Keratinocyte (primary cell): ENCODE data around the gene MFF. TPM values are rescaled to one million over a fixed set of nuclear protein-coding genes. Genes with fewer than 3 reads are reported as not detected.

Source experiments
- DNase-seq: peaks from one replicate; pipeline ENCODE4 v3.0.0-alpha.2; 2011; ENCODE audit warnings: low read depth, missing footprints, low spot score
- FAIRE-seq: peaks from 2 replicates; lab custom pipeline; 2011; peaks lifted over from hg19 to GRCh38; lab: Jason Lieb, UNC
- H2AFZ ChIP-seq: 2 replicates; pipeline ENCODE4 v1.6.0; 2012; ENCODE audit warnings: low read length, control low read depth, inconsistent platforms; ENCODE audit not compliant: control insufficient read depth
- H3K27ac ChIP-seq: 2 replicates; pipeline ENCODE4 v1.5.1; 2011; ENCODE audit warnings: low read length; ENCODE audit not compliant: control insufficient read depth, insufficient read depth
- H3K27me3 ChIP-seq: 3 replicates; pipeline ENCODE4 v1.6.0; 2011; ENCODE audit warnings: low read length; ENCODE audit not compliant: control insufficient read depth, insufficient read depth; ENCODE audit errors: extremely low read depth
- H3K36me3 ChIP-seq, 2 experiments: 2 replicates in 1 of 2; 3 replicates in 1 of 2; pipeline ENCODE4 v1.5.1; 2011; ENCODE audit warnings: low read length in 2 of 2, mild to moderate bottlenecking in 1 of 2; ENCODE audit not compliant: control insufficient read depth in 2 of 2, insufficient read depth in 2 of 2; ENCODE audit errors: extremely low read depth in 1 of 2
- H3K4me1 ChIP-seq: 3 replicates; pipeline ENCODE4 v1.5.1; 2011; ENCODE audit warnings: low read length; ENCODE audit not compliant: control insufficient read depth, insufficient read depth; ENCODE audit errors: extremely low read depth
- H3K4me2 ChIP-seq: 3 replicates; pipeline ENCODE4 v1.6.0; 2011; ENCODE audit warnings: low read depth, low read length; ENCODE audit not compliant: control insufficient read depth, insufficient read depth; ENCODE audit errors: extremely low read depth
- H3K4me3 ChIP-seq, 3 experiments: fragments of 200-600 bp in 1 of 3; sonication (generic) in 1 of 3; 2 replicates in 2 of 3; 3 replicates in 1 of 3; pipeline ENCODE4 v1.5.1; 2011 to 2016; ENCODE audit warnings: low read length in 3 of 3, mild to moderate bottlenecking in 3 of 3, control low read depth in 2 of 3, inconsistent platforms in 1 of 3, low read depth in 1 of 3, mixed read lengths in 1 of 3, mixed run types in 1 of 3, moderate library complexity in 1 of 3; ENCODE audit not compliant: control insufficient read depth in 2 of 3, insufficient read depth in 2 of 3; ENCODE audit errors: extremely low read depth in 1 of 3
- H3K79me2 ChIP-seq: 2 replicates; pipeline ENCODE4 v1.6.0; 2012; ENCODE audit warnings: low read length; ENCODE audit not compliant: control insufficient read depth, insufficient read depth
- H3K9ac ChIP-seq: 3 replicates; pipeline ENCODE4 v1.6.0; 2011; ENCODE audit warnings: low read length; ENCODE audit not compliant: control insufficient read depth, insufficient read depth; ENCODE audit errors: extremely low read depth
- H3K9me1 ChIP-seq: 3 replicates; pipeline ENCODE4 v1.6.0; 2011; ENCODE audit warnings: low read length; ENCODE audit not compliant: control insufficient read depth, insufficient read depth; ENCODE audit errors: extremely low read depth
- H3K9me3 ChIP-seq: 2 replicates; pipeline ENCODE4 v1.5.1; 2012; ENCODE audit warnings: low read depth, low read length; ENCODE audit not compliant: control insufficient read depth
- H4K20me1 ChIP-seq: 3 replicates; pipeline ENCODE4 v1.6.0; 2011; ENCODE audit warnings: low read length; ENCODE audit not compliant: control insufficient read depth, insufficient read depth; ENCODE audit errors: extremely low read depth
- EZH2 ChIP-seq: IDR thresholded peaks from one replicate; pipeline ENCODE4 v1.6.1; 2012; ENCODE audit warnings: inconsistent platforms, mild to moderate bottlenecking, low read length, moderate library complexity
- dilution Hi-C: fragments of 300-500 bp; cut with MboI; formaldehyde crosslinking; loops from one replicate; pipeline ENCODE4 v1.7.0; 2020; ENCODE audit warnings: low sequenced_read_pairs; ENCODE audit not compliant: extremely low pct_ligation_motif_present
- polyA plus RNA-seq, 5 experiments: library from polyadenylated mRNA; depleted of rRNA in 3 of 5; stranded (reverse) in 3 of 5; stranded (forward) in 1 of 5; unstranded in 1 of 5; fragments of >200 nt; gene quantifications; 1 replicate in 1 of 5; 2 replicates in 3 of 5; 3 replicates in 1 of 5; pipeline versions ENCODE4 v1.2.1 to v1.2.3, GENCODE V29; 2011 to 2012; ENCODE audit warnings: missing spikeins in 2 of 5, low read depth in 1 of 5, low replicate concordance in 1 of 5
- TF ChIP-seq, protein P1 (sequence below), 3 experiments: IDR thresholded peaks in 1 of 3; conservative IDR thresholded peaks in 1 of 3; optimal IDR thresholded peaks in 1 of 3; 2 replicates in 2 of 3; 3 replicates in 1 of 3; pipeline versions ENCODE3 to v1.5.1; 2011; ENCODE audit warnings: low read length in 3 of 3, mild to moderate bottlenecking in 3 of 3, moderate library complexity in 2 of 3, control low read depth in 1 of 3, inconsistent platforms in 1 of 3; ENCODE audit not compliant: insufficient read depth in 2 of 3; ENCODE audit errors: extremely low read depth in 1 of 3

MFF gene
- polyA plus RNA-seq, 1 donor (not counting 4 experiments of a cell fraction or from before 2014, with no cell fraction given), result 72.5 TPM

- Histone ChIP-seq H3K9me1 (no peaks in the 10 kb centered on the region), H4K20me1 (no peaks in the 10 kb centered on the region), H3K79me2 (peaks cover 44% of the 10 kb centered on the region), H3K27me3 (no peaks in the 10 kb centered on the region), H3K4me2 (peak overlapping the region; percentile 93), H3K4me1 (peaks cover 9% of the 10 kb centered on the region), H2AFZ (peak overlapping the region; percentile 96), H3K9ac (peak overlapping the region; percentile 88), H3K4me3 (peak overlapping the region; percentile 95 to 98 (median 97)), H3K9me3 (no peaks in the 10 kb centered on the region), H3K27ac (peak overlapping the region; percentile 85), H3K36me3 (no peaks in the 10 kb centered on the region)
- no peak for FAIRE-seq
- dilution Hi-C loops, result no loop called here
- TF ChIP-seq EZH2, result no peak
- TF ChIP-seq, protein P1, sequence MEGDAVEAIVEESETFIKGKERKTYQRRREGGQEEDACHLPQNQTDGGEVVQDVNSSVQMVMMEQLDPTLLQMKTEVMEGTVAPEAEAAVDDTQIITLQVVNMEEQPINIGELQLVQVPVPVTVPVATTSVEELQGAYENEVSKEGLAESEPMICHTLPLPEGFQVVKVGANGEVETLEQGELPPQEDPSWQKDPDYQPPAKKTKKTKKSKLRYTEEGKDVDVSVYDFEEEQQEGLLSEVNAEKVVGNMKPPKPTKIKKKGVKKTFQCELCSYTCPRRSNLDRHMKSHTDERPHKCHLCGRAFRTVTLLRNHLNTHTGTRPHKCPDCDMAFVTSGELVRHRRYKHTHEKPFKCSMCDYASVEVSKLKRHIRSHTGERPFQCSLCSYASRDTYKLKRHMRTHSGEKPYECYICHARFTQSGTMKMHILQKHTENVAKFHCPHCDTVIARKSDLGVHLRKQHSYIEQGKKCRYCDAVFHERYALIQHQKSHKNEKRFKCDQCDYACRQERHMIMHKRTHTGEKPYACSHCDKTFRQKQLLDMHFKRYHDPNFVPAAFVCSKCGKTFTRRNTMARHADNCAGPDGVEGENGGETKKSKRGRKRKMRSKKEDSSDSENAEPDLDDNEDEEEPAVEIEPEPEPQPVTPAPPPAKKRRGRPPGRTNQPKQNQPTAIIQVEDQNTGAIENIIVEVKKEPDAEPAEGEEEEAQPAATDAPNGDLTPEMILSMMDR (optimal IDR thresholded peaks at IDR 0.05 in 1 of 3, IDR thresholded peaks at IDR 0.05 in 1 of 3, conservative IDR thresholded peaks at IDR 0.05 in 1 of 3; ENCODE audit: extremely low read depth in 1 of 3, insufficient read depth in 2 of 3, low read length in 3 of 3), result no peak
- DNase-seq, result no peak
Observed at GRCh38 chr2:227324642-227324994, 433 bp upstream of the MFF start.

GRCh38 chr2:227325839-227326195, 766 bp downstream of the MFF start:
- H3K9me1 ChIP-seq, result no peaks in the 10 kb centered on the region
- dilution Hi-C loops, result no loop called here
- H4K20me1 ChIP-seq, result no peaks in the 10 kb centered on the region
- H3K9me3 ChIP-seq, result no peaks in the 10 kb centered on the region
- H3K4me3 ChIP-seq, result peak overlapping the region; percentile 95 to 98 (median 97)
- H3K27me3 ChIP-seq, result no peaks in the 10 kb centered on the region
- peaks cover 9% of the 10 kb centered on the region for H3K4me1 ChIP-seq
- peak overlapping the region; percentile 85 for H3K27ac ChIP-seq
- peak overlapping the region; percentile 88 for H3K9ac ChIP-seq
- peaks cover 48% of the 10 kb centered on the region for H3K79me2 ChIP-seq
- peak overlapping the region; percentile 78 for H2AFZ ChIP-seq
- no peak for DNase-seq
- TF ChIP-seq, protein P1 (optimal IDR thresholded peaks at IDR 0.05 in 1 of 3, IDR thresholded peaks at IDR 0.05 in 1 of 3, conservative IDR thresholded peaks at IDR 0.05 in 1 of 3; ENCODE audit: extremely low read depth in 1 of 3, insufficient read depth in 2 of 3, low read length in 3 of 3), result peak in 1 of 3 experiments; percentile 4
- TF ChIP-seq EZH2, result no peak
- no peak for FAIRE-seq
- H3K4me2 ChIP-seq, result peak overlapping the region; percentile 78
- no peaks in the 10 kb centered on the region for H3K36me3 ChIP-seq
